Measurements from ENCODE around the gene UNC13B.

The UNC13B gene

DNA sequence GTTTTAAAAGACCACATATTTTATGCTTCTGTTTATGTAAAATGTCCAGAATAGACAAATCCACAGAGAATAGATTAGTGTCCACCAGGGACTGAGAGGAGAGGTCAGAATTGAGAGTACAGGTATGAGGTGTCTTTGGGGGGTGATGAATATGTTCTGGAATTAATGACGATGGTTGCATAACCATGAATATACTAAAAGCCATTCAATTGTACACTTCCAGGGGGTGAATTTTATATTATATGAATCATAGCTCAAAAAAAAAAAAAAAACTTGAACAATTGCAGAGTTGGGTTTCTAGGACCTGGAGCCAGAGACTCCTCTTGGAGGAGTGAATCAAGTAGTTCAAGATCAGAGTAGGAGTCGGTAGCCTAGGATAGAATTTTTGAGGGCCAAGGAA lies 270.3 kb downstream of the UNC13B start:
- no peak for DNase-seq (ENCODE audit: low read depth)

- DNase-seq (ENCODE audit: low read depth), result no peak
These were observed 275.1 kb downstream of the UNC13B start for GRCh38 chr9:35436933-35437332.

GRCh38 chr9:35446012-35446411 lies 284.2 kb downstream of the UNC13B start:
- DNase-seq (ENCODE audit: low read depth), result no peak

- DNase-seq (ENCODE audit: low read depth), result peak; percentile 60
These were observed 286.7 kb downstream of the UNC13B start for GRCh38 chr9:35448496-35448895.

DNA sequence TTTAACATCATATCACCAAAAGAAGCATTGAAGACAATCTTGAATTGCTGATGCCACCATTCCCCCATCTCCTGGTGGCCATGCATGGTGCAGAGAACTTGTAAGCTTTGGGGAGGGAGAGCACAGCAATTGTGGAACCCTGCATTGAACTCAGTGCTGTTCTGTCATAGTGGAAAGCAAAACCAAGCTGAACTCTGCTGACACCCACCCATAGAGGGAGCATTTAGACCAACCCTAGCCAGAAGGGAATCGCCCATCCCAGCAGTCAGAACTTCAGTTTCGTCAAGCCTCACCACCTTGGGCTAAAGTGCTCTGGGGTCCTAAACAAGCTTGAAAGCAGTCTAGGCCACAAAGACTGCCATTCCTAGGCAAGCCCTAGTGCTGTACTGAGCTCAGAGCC lies 290.7 kb downstream of the UNC13B start:
- peak; percentile 32 for DNase-seq (ENCODE audit: low read depth)

GRCh38 chr9:35453786-35454185 lies 292.0 kb downstream of the UNC13B start:
- DNase-seq (ENCODE audit: low read depth), result no peak

All from amniotic epithelial cell (primary cell).